ENCODE measurements around the gene B3GAT1. TPM values are rescaled to one million over a fixed set of nuclear protein-coding genes. Genes with fewer than 3 reads are reported as not detected.

B3GAT1 gene
- total RNA-seq, 1 donor from 2014 or later = 1.9 TPM

GRCh38 chr11:134425413-134425812 is 13.4 kb upstream of the B3GAT1 start:
- Mint-ChIP-seq H3K27ac (ENCODE audit: unreplicated experiment) (no peak overlapping the region), H3K4me1 (ENCODE audit: low read depth, unreplicated experiment) (peaks cover 4% of the 10 kb centered on the region), H3K27me3 (ENCODE audit: low read depth, unreplicated experiment) (peaks cover 48% of the 10 kb centered on the region), H3K9me3 (ENCODE audit: unreplicated experiment) (no peaks in the 10 kb centered on the region), H3K4me3 (ENCODE audit: unreplicated experiment) (no peak overlapping the region), H3K36me3 (ENCODE audit: low read depth, unreplicated experiment) (no peaks in the 10 kb centered on the region)
- no peaks in the 10 kb centered on the region for H3K4me1 ChIP-seq (ENCODE audit: insufficient read depth, low read length)
- no peaks in the 10 kb centered on the region for H3K36me3 ChIP-seq (ENCODE audit: insufficient read depth, low read length)
- H3K27ac ChIP-seq (ENCODE audit: low read depth, low read length) = no peak overlapping the region
- no peaks in the 10 kb centered on the region for H3K9me3 ChIP-seq (ENCODE audit: insufficient read depth, low read depth, low read length)
- H3K79me2 ChIP-seq (ENCODE audit: insufficient read depth, low read length) = no peaks in the 10 kb centered on the region
- H3K27me3 ChIP-seq (ENCODE audit: insufficient read depth, low read length) = no peaks in the 10 kb centered on the region
- H2AFZ ChIP-seq (ENCODE audit: low read depth, low read length) = no peak overlapping the region
- H3K4me3 ChIP-seq (ENCODE audit: insufficient read depth, low read depth, low read length) = no peak overlapping the region
- H3K4me2 ChIP-seq (ENCODE audit: low read length) = no peak overlapping the region
- no peaks in the 10 kb centered on the region for H4K20me1 ChIP-seq (ENCODE audit: insufficient read depth, low read length)
- no peak for DNase-seq (ENCODE audit: low read depth)
- no peak overlapping the region for H3K9ac ChIP-seq (ENCODE audit: low read length)
- TF ChIP-seq CTCF (IDR thresholded peaks at IDR 0.05; ENCODE audit: insufficient read depth, low read depth, low read length) (no peak), EZH2 (IDR thresholded peaks at IDR 0.05; ENCODE audit: insufficient read depth, low read length) (no peak)
- no peak for FAIRE-seq

DNA sequence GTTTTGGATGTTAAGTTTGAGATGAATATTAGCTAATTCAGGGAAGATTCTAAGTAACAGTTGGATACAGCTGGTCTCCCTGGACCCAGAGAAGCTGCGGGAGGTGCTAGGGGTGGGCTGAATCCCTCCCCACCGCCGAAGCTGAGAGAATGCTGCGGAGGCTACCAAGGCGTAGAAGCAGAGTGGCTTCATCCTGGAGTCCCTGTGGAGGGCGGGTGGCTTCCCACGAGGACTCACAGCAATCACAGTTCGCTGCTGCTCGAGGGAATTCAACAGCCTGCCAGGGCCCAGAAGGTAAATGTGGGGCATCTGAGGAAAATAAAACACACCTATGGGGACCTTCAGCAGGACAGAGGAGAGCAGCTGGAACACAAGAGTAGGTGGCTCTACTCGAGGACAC is 11.1 kb upstream of the B3GAT1 start:
- no peaks in the 10 kb centered on the region for H3K9me3 ChIP-seq (ENCODE audit: insufficient read depth, low read depth, low read length)

More for the DNA sequence above, 11.1 kb upstream of the B3GAT1 start:
- Mint-ChIP-seq H3K9me3 (ENCODE audit: unreplicated experiment) (peaks cover 3% of the 10 kb centered on the region), H3K36me3 (ENCODE audit: low read depth, unreplicated experiment) (no peaks in the 10 kb centered on the region), H3K4me3 (ENCODE audit: unreplicated experiment) (no peak overlapping the region), H3K27me3 (ENCODE audit: low read depth, unreplicated experiment) (peaks cover 44% of the 10 kb centered on the region), H3K27ac (ENCODE audit: unreplicated experiment) (no peak overlapping the region), H3K4me1 (ENCODE audit: low read depth, unreplicated experiment) (peaks cover 4% of the 10 kb centered on the region)
- Histone ChIP-seq H3K36me3 (ENCODE audit: insufficient read depth, low read length) (no peaks in the 10 kb centered on the region), H4K20me1 (ENCODE audit: insufficient read depth, low read length) (no peaks in the 10 kb centered on the region), H2AFZ (ENCODE audit: low read depth, low read length) (no peak overlapping the region), H3K4me3 (ENCODE audit: insufficient read depth, low read depth, low read length) (no peak overlapping the region), H3K27me3 (ENCODE audit: insufficient read depth, low read length) (no peaks in the 10 kb centered on the region), H3K4me1 (ENCODE audit: insufficient read depth, low read length) (no peaks in the 10 kb centered on the region), H3K4me2 (ENCODE audit: low read length) (no peak overlapping the region), H3K9ac (ENCODE audit: low read length) (no peak overlapping the region), H3K27ac (ENCODE audit: low read depth, low read length) (no peak overlapping the region), H3K79me2 (ENCODE audit: insufficient read depth, low read length) (no peaks in the 10 kb centered on the region)
- TF ChIP-seq CTCF (IDR thresholded peaks at IDR 0.05; ENCODE audit: insufficient read depth, low read depth, low read length) (no peak), EZH2 (IDR thresholded peaks at IDR 0.05; ENCODE audit: insufficient read depth, low read length) (no peak)
- DNase-seq (ENCODE audit: low read depth) (no peak), FAIRE-seq (no peak)
